Brain microvascular endothelial cell (primary cell): Measurements from ENCODE around the gene USP37.
A peak's percentile ranks its signal among the peaks of the same experiment; 100 is the strongest.

Experiments used
- DNase-seq: peaks from one replicate; pipeline ENCODE4 v3.0.0-alpha.2; 2020
- H3K27ac ChIP-seq: fragments of 250-450 bp; sonication (Bioruptor Pico); 2 replicates; pipeline ENCODE4 v1.5.1; 2020; ENCODE audit warnings: mild to moderate bottlenecking, moderate library complexity
- H3K27me3 ChIP-seq: fragments of 250-450 bp; sonication (Bioruptor Pico); replicated peaks from 2 replicates; pipeline ENCODE4 v1.5.1; 2020; ENCODE audit warnings: mild to moderate bottlenecking
- H3K36me3 ChIP-seq: fragments of 250-450 bp; sonication (Bioruptor Pico); replicated peaks from 2 replicates; pipeline ENCODE4 v1.5.1; 2020; ENCODE audit warnings: mild to moderate bottlenecking
- H3K4me3 ChIP-seq: 2 replicates; pipeline ENCODE4 v1.5.1; 2011; ENCODE audit warnings: low read depth, mild to moderate bottlenecking, control low read depth, low read length, moderate library complexity
- in situ Hi-C: cut with HindIII; loops from 2 replicates; pipeline ENCODE4 v1.10.0; 2017; ENCODE audit warnings: low sequenced_read_pairs, low pct_ligation_motif_present
- TF ChIP-seq, protein P1 (sequence below): IDR thresholded peaks from 2 replicates; pipeline ENCODE4 v1.5.1; 2011; ENCODE audit warnings: low read depth, mild to moderate bottlenecking, moderate library complexity, low read length, control low read depth, inconsistent platforms; ENCODE audit errors: missing control alignments

USP37 gene

DNA sequence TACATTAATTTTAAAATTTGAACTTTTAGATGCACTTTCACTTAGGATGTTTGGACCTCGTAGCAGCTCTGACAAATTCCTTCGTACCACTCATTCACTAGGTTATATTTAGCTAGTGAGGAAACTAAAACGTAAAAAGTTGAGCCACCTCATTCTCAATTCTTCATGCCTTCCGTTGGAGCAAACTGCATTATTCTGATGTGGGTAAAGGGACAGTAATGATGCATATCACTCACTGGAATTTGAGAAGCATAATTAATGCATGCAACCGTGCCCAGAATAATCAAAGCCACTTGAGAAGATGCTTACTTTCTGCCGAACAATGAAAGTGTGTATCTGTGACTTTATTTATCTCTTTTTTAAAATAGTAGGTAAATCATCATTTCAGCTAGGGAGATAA, 2.7 kb upstream of the USP37 start:
- in situ Hi-C loops: no loop called here
- H3K27ac ChIP-seq: peak overlapping the region; percentile 97
- H3K27me3 ChIP-seq: no peaks in the 10 kb centered on the region
- peak; percentile 9 for DNase-seq
- H3K4me3 ChIP-seq: peak overlapping the region; percentile 90
- TF ChIP-seq, protein P1, sequence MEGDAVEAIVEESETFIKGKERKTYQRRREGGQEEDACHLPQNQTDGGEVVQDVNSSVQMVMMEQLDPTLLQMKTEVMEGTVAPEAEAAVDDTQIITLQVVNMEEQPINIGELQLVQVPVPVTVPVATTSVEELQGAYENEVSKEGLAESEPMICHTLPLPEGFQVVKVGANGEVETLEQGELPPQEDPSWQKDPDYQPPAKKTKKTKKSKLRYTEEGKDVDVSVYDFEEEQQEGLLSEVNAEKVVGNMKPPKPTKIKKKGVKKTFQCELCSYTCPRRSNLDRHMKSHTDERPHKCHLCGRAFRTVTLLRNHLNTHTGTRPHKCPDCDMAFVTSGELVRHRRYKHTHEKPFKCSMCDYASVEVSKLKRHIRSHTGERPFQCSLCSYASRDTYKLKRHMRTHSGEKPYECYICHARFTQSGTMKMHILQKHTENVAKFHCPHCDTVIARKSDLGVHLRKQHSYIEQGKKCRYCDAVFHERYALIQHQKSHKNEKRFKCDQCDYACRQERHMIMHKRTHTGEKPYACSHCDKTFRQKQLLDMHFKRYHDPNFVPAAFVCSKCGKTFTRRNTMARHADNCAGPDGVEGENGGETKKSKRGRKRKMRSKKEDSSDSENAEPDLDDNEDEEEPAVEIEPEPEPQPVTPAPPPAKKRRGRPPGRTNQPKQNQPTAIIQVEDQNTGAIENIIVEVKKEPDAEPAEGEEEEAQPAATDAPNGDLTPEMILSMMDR: no peak
- peaks cover 14% of the 10 kb centered on the region for H3K36me3 ChIP-seq

DNA sequence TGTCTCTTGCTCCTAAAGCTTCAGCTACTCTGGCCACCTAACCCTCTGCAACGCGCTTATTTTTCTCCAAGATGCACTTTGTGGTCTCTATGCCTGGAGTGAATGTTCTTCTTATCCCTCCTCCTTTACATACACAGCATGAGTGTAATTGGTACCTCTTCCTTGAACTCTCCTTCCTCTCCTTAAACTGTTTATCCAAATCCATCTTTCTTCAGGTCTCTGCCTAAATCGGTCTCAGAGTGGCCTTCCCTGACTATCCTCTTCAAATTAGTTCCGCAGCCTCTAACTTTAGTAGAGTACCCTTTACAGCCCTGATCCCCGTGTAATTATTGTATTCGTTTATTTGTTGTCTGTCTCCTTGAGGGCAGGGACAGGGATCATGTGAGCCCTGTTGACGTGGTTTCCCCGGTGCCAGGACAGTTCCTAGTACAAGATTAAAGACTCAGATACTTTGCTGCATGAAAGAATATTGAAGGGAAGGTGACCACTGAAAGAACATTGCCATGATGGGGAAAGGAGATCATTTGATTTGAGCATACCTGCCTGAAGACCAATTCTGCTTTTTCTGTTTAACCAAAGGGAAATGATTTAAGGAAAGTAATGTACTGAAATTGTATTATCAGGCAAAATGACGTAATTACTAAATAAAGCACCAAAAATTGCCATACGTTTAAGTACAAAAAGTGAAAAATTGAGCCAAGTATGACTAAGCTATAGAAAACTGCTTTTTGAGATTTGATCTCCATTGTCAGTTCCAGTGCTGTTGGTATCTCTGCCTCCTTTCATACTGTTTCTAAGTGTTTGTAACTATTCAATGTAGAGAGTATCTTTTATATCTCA, 1.7 kb upstream of the USP37 start:
- in situ Hi-C loops: no loop called here
- peak; percentile 81 for DNase-seq
- Histone ChIP-seq H3K4me3 (peak overlapping the region; percentile 90), H3K36me3 (peaks cover 14% of the 10 kb centered on the region), H3K27ac (peak overlapping the region; percentile 97), H3K27me3 (no peaks in the 10 kb centered on the region)
- TF ChIP-seq, protein P1: no peak

DNA sequence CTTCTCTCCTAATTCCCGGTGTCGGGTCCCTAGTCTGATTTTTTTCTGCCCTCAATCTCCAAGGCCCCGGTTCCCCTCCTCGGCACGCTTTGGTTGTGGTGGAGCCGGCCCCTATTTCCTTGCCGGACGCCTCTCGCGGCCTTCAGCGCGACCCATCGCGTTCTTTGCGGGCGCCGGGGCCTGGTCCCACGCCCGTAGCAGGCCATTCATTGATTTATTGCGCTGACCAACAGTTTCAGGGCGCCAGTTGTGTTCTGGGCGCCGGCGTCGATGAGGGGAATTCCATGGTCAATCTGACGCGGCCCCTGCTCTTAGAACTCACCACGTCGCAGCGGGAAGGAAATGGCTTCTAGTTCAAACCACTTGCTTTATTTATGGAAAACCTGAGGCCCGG, 884 bp upstream of the USP37 start:
- TF ChIP-seq, protein P1: no peak
- H3K27me3 ChIP-seq: no peaks in the 10 kb centered on the region
- peaks cover 10% of the 10 kb centered on the region for H3K36me3 ChIP-seq
- DNase-seq: peak; percentile 63
- peak overlapping the region; percentile 97 for H3K27ac ChIP-seq
- in situ Hi-C loops: no loop called here
- H3K4me3 ChIP-seq: peak overlapping the region; percentile 90

DNA sequence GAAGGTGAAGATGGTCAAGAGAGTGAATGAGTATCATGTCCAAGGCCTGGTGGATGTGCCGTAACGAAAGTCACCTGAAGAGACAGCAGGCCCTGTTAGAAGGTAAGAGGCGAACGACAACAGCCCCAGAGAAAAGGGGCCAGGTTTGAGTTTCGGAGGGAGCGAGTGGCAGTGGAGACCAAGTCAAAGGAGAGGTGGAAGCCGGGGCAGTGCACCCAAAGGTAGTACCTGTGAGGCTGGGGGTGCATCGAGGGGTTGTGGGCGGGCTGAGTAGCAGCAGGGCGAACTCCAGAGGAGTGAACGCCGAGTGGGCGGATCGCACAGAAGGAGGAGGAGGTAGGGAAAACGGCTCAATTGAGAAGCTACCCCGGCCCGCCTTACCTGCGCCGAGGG, 358 bp downstream of the USP37 start:
- TF ChIP-seq, protein P1: no peak
- Histone ChIP-seq H3K36me3 (peaks cover 5% of the 10 kb centered on the region), H3K27ac (peak overlapping the region; percentile 77), H3K4me3 (peak overlapping the region; percentile 90), H3K27me3 (no peaks in the 10 kb centered on the region)
- no peak for DNase-seq
- in situ Hi-C loops: no loop called here

DNA sequence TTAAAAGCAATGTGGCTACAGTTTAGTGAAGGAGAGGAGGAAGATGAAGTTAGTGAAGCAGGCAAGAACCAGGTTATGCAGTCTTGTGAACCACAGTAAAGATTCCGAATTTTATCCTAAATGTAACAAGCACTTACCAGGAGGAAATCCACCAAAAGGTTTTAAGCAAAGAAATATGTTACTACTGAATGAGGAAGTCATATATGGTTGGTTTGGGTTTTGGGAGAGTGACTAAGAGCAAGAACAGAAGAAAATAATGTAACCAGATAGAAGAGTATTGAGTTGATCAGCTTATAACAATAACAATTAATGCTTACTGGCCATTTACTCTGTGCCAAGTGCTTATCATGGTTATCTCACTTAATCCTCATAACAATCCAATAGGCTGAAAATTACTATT, 1.9 kb downstream of the USP37 start:
- in situ Hi-C loops: no loop called here
- no peak for DNase-seq
- Histone ChIP-seq H3K27me3 (no peaks in the 10 kb centered on the region), H3K36me3 (peaks cover under 1% of the 10 kb centered on the region), H3K4me3 (no peak overlapping the region), H3K27ac (no peak overlapping the region)
- TF ChIP-seq, protein P1: no peak

DNA sequence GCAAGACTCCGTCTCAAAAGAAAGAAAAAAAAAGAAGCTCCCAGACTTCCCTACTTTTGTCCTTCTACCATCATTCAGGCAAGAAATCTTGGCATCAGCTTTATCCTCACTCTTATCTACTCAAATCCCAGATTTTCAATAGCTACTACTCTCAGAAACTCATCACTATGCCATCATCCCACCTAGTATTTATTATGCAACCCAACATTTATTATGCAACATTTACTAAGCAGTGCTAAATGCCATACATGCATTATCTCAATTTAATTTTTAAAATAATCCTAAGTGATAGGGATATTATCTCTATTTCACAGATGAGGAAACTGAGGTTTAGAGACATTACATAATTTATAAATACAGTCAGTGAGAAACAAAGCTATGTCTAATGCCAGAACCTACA, 4.1 kb downstream of the USP37 start:
- TF ChIP-seq, protein P1: no peak
- Histone ChIP-seq H3K27ac (no peak overlapping the region), H3K4me3 (no peak overlapping the region), H3K36me3 (peaks cover 2% of the 10 kb centered on the region), H3K27me3 (no peaks in the 10 kb centered on the region)
- DNase-seq: no peak
- in situ Hi-C loops: no loop called here
